GM12892 (cell line): Measurements from ENCODE around the gene CHPT1.

Source experiments
- POLR2A ChIP-seq: IDR thresholded peaks from 2 replicates; pipeline ENCODE4 v1.6.1; 2011; ENCODE audit warnings: low read depth, low read length, control low read depth
- TAF1 ChIP-seq: IDR thresholded peaks from 2 replicates; pipeline ENCODE4 v1.6.1; 2011; ENCODE audit warnings: low read depth, mild to moderate bottlenecking, control low read depth, low read length, borderline replicate concordance

GRCh38 chr12:101729842-101730241 is 32.4 kb downstream of the CHPT1 start:
- TF ChIP-seq POLR2A = no peak
- TF ChIP-seq TAF1 = no peak
